HEK293 (cell line): Measurements from ENCODE around the gene KCNQ4.

Source experiments
- CTCF ChIA-PET: fragments of 350-600 bp; formaldehyde crosslinking; extraction: SDS; loops from one replicate; lab custom pipeline; 2021; ENCODE audit warnings: antibody characterized with exemption; lab: Yijun Ruan, JAX
- POLR2A ChIA-PET: fragments of 300-600 bp; formaldehyde crosslinking; extraction: SDS; loops from one replicate; lab custom pipeline; 2020; ENCODE audit warnings: antibody characterized with exemption, inconsistent platforms; lab: Yijun Ruan, JAX
- H3K27ac ChIP-seq: fragments of 200-500 bp; sonication (Bioruptor generic); 2 replicates; pipeline ENCODE4 v1.5.1; 2014; ENCODE audit warnings: low read depth, low read length, control low read depth, inconsistent platforms; ENCODE audit errors: extremely low read depth
- H3K36me3 ChIP-seq, 2 experiments: fragments of 200-500 bp in 1 of 2; sonication (Bioruptor generic) in 1 of 2; 1 replicate in 1 of 2; 2 replicates in 1 of 2; pipeline ENCODE4 v1.5.1; 2014 to 2017; ENCODE audit warnings: inconsistent platforms in 2 of 2, low read length in 2 of 2; ENCODE audit not compliant: control insufficient read depth in 2 of 2, insufficient read depth in 1 of 2
- H3K4me1 ChIP-seq: fragments of 200-500 bp; sonication (Bioruptor generic); 2 replicates; pipeline ENCODE4 v1.5.1; 2014; ENCODE audit warnings: mild to moderate bottlenecking, low read length, inconsistent platforms; ENCODE audit not compliant: control insufficient read depth, insufficient read depth
- H3K4me3 ChIP-seq: 2 replicates; pipeline ENCODE4 v1.5.1; 2011; ENCODE audit warnings: low read depth, mild to moderate bottlenecking, control low read depth, low read length, moderate library complexity
- H3K9me3 ChIP-seq: fragments of 200-500 bp; sonication (Bioruptor generic); 2 replicates; pipeline ENCODE4 v1.5.1; 2014; ENCODE audit warnings: low read depth, low read length, inconsistent platforms; ENCODE audit not compliant: control insufficient read depth, insufficient read depth
- HOXA7 ChIP-seq: sonication (generic); formaldehyde crosslinking; IDR thresholded peaks from 2 replicates; pipeline ENCODE4 v1.8.1; 2022; ENCODE audit warnings: missing genetic modification reagents, borderline replicate concordance
- KLF1 ChIP-seq: fragments of 450-650 bp; formaldehyde crosslinking; IDR thresholded peaks from 2 replicates; pipeline ENCODE4 v1.5.1; 2016; ENCODE audit warnings: missing biosample characterization, missing genetic modification characterization
- KLF10 ChIP-seq: fragments of 450-650 bp; IDR thresholded peaks from 2 replicates; pipeline ENCODE4 v1.5.1; 2018; ENCODE audit warnings: missing biosample characterization, mild to moderate bottlenecking, missing genetic modification characterization
- KLF16 ChIP-seq: fragments of 450-650 bp; formaldehyde crosslinking; IDR thresholded peaks from 2 replicates; pipeline ENCODE4 v1.5.1; 2017; ENCODE audit warnings: missing biosample characterization, missing genetic modification characterization
- MZF1 ChIP-seq: fragments of 450-650 bp; formaldehyde crosslinking; IDR thresholded peaks from 2 replicates; pipeline ENCODE4 v1.5.1; 2017; ENCODE audit warnings: missing biosample characterization, missing genetic modification characterization, borderline replicate concordance
- ZNF19 ChIP-seq: fragments of 450-650 bp; formaldehyde crosslinking; IDR thresholded peaks from 2 replicates; pipeline ENCODE4; 2016; ENCODE audit warnings: missing biosample characterization, missing genetic modification characterization, low read depth
- ZNF214 ChIP-seq: fragments of 450-650 bp; formaldehyde crosslinking; IDR thresholded peaks from 2 replicates; pipeline ENCODE4 v1.5.1; 2017; ENCODE audit warnings: missing biosample characterization, mild to moderate bottlenecking, missing genetic modification characterization, borderline replicate concordance
- ZNF221 ChIP-seq: fragments of 450-650 bp; formaldehyde crosslinking; IDR thresholded peaks from 2 replicates; pipeline ENCODE4 v1.5.1; 2017; ENCODE audit warnings: missing biosample characterization, missing genetic modification characterization, borderline replicate concordance
- ZNF292 ChIP-seq: fragments of 450-650 bp; formaldehyde crosslinking; IDR thresholded peaks from 2 replicates; pipeline ENCODE4 v1.5.1; 2016; ENCODE audit warnings: low read depth, missing biosample characterization, missing genetic modification characterization, borderline replicate concordance
- ZNF426 ChIP-seq: fragments of 450-650 bp; formaldehyde crosslinking; IDR thresholded peaks from 2 replicates; pipeline ENCODE4 v1.5.1; 2017; ENCODE audit warnings: missing biosample characterization, missing genetic modification characterization, mild to moderate bottlenecking, inconsistent platforms, moderate library complexity
- ZNF48 ChIP-seq: fragments of 450-650 bp; formaldehyde crosslinking; IDR thresholded peaks from 2 replicates; pipeline ENCODE4 v1.5.1; 2016; ENCODE audit warnings: missing biosample characterization, missing genetic modification characterization
- ZNF514 ChIP-seq: fragments of 450-650 bp; formaldehyde crosslinking; IDR thresholded peaks from 2 replicates; pipeline ENCODE4 v1.5.1; 2016; ENCODE audit warnings: missing biosample characterization, missing genetic modification characterization
- ZNF529 ChIP-seq: fragments of 450-650 bp; formaldehyde crosslinking; IDR thresholded peaks from 2 replicates; pipeline ENCODE4 v1.5.1; 2017; ENCODE audit warnings: missing genetic modification characterization, missing biosample characterization; ENCODE audit not compliant: insufficient replicate concordance
- ZNF776 ChIP-seq: fragments of 450-650 bp; formaldehyde crosslinking; IDR thresholded peaks from 2 replicates; pipeline ENCODE4 v1.5.0; 2017; ENCODE audit warnings: missing biosample characterization, missing genetic modification characterization, borderline replicate concordance
- ZSCAN23 ChIP-seq: fragments of 450-650 bp; formaldehyde crosslinking; IDR thresholded peaks from 2 replicates; pipeline ENCODE4 v1.5.1; 2016; ENCODE audit warnings: missing biosample characterization, missing genetic modification characterization
- TF ChIP-seq, protein P1 (sequence below): fragments of 450-650 bp; formaldehyde crosslinking; conservative IDR thresholded peaks from 2 replicates; pipeline ENCODE4 v1.5.1; 2016; ENCODE audit warnings: low read depth, missing biosample characterization, missing genetic modification characterization
- TF ChIP-seq, protein P2 (sequence below): fragments of 450-650 bp; IDR thresholded peaks from 2 replicates; pipeline ENCODE4 v1.5.1; 2018; ENCODE audit warnings: missing biosample characterization, missing genetic modification characterization
- TF ChIP-seq, protein P3 (sequence below): fragments of 450-650 bp; formaldehyde crosslinking; IDR thresholded peaks from 2 replicates; pipeline ENCODE4; 2016; ENCODE audit warnings: missing biosample characterization, missing genetic modification characterization

Gene KCNQ4

DNA sequence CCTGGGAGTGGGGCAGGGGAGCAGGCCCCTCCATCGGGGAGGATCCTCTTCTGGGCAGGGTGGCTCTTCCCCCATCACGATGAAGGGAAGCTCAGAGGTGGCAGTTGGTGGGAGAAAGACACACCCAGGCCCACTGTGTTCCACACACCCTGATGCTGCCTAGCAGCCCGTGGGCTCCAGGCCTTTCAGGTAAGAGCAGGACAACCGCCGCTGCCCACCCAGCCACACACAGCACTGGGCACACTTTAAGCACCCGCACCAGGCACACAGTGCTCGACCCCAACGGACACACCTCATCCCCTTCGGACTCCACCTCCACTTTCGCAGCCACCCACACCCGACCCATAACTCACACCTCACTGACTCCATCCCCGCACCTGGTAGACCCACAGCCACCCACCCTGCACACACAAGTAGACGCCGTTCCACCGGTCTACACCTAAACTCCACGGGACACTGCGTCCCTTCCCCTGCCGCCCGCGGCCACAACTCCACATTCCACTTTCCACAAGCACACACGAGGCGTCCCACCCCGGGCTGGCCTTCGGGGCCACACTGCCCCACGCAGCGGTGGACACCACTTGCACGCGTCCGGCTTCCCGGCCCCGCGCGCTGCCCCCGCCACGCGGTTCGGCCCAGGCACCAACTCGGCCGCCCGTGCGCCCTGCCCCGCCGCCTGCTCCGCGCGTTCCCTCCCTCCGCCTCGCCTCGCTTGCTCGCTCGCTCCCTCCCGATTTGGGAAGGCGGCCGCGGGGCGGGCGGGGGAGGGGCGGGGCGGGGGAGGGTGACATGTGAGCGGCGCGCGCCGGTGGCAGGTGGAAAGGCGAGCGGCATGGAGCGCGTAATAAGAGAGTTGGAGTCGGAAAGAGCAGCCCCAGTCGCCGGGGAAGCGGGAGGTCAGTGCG is at the start of gene KCNQ4 (continued):
- TF ChIP-seq ZNF514 (tag by site-specific recombination) (no peak), KLF10 (peak; percentile 27; the same call in 1 of the 2 replicates)

DNA sequence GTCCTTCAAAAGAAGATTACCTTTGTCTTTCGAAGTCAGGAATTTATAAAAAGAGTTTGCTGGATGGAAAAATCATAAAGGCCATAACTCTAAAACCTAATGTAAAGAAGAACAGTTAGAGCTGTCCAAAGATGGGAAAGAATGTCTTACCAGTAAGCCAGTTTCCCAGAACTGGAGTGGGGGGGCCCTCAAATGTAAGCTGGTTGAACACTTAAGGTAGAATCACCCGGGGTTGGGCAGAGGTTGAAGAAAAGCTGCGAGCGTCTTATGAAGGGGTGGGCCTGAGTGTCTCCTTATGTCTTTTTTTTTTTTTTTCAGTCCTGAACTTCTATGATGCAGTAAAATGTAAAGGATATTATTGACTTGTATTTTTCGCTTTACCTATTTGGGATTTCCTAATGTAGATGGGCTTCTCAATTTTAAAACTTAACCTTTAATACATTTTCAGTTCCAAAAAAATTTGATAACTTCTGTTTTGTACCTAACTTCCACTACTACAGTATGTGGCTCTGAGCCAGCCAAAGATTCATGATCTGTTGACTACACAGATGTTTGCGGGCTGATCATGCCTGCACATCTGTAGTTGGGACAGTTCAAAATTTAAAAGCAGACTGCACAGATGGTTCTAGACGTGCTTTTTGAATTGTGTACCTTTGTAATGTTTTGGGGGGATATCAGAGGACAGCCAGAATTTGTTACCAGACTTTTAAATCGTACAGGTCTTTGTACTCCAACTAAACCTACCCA is 48.5 kb upstream of the KCNQ4 start:
- ChIA-PET POLR2A (no interaction called here), CTCF (interaction anchor here (0.7 kb wide), 1 partner anchor 9 kb away, joined by 5 read pairs; no protein-coding TSS in a partner anchor)
- Histone ChIP-seq H3K9me3 (no peaks in the 10 kb centered on the region), H3K27ac (no peak overlapping the region), H3K36me3 (peaks cover 0 to 18% of the 10 kb centered on the region in 2 experiments; a peak in 2 of 3 replicates), H3K4me1 (peaks cover 4% of the 10 kb centered on the region; the same call in 1 of the 2 replicates), H3K4me3 (no peak overlapping the region)
- TF ChIP-seq ZNF19 (tag by site-specific recombination) (no peak), ZNF214 (tag by site-specific recombination) (no peak), ZNF529 (no peak), KLF1 (tag by site-specific recombination) (no peak), ZNF292 (tag by site-specific recombination) (no peak), ZNF426 (no peak), ZNF221 (no peak), HOXA7 (CRISPR knock-in tag) (no peak), KLF16 (tag by site-specific recombination) (no peak), ZNF48 (tag by site-specific recombination) (no peak), ZNF776 (no peak), MZF1 (tag by site-specific recombination) (no peak), ZSCAN23 (tag by site-specific recombination) (no peak)
- TF ChIP-seq, protein P1, sequence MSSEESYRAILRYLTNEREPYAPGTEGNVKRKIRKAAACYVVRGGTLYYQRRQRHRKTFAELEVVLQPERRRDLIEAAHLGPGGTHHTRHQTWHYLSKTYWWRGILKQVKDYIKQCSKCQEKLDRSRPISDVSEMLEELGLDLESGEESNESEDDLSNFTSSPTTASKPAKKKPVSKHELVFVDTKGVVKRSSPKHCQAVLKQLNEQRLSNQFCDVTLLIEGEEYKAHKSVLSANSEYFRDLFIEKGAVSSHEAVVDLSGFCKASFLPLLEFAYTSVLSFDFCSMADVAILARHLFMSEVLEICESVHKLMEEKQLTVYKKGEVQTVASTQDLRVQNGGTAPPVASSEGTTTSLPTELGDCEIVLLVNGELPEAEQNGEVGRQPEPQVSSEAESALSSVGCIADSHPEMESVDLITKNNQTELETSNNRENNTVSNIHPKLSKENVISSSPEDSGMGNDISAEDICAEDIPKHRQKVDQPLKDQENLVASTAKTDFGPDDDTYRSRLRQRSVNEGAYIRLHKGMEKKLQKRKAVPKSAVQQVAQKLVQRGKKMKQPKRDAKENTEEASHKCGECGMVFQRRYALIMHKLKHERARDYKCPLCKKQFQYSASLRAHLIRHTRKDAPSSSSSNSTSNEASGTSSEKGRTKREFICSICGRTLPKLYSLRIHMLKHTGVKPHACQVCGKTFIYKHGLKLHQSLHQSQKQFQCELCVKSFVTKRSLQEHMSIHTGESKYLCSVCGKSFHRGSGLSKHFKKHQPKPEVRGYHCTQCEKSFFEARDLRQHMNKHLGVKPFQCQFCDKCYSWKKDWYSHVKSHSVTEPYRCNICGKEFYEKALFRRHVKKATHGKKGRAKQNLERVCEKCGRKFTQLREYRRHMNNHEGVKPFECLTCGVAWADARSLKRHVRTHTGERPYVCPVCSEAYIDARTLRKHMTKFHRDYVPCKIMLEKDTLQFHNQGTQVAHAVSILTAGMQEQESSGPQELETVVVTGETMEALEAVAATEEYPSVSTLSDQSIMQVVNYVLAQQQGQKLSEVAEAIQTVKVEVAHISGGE, result no peak
- TF ChIP-seq, protein P2, sequence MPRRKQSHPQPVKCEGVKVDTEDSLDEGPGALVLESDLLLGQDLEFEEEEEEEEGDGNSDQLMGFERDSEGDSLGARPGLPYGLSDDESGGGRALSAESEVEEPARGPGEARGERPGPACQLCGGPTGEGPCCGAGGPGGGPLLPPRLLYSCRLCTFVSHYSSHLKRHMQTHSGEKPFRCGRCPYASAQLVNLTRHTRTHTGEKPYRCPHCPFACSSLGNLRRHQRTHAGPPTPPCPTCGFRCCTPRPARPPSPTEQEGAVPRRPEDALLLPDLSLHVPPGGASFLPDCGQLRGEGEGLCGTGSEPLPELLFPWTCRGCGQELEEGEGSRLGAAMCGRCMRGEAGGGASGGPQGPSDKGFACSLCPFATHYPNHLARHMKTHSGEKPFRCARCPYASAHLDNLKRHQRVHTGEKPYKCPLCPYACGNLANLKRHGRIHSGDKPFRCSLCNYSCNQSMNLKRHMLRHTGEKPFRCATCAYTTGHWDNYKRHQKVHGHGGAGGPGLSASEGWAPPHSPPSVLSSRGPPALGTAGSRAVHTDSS (tag by site-specific recombination), result no peak
- TF ChIP-seq, protein P3, sequence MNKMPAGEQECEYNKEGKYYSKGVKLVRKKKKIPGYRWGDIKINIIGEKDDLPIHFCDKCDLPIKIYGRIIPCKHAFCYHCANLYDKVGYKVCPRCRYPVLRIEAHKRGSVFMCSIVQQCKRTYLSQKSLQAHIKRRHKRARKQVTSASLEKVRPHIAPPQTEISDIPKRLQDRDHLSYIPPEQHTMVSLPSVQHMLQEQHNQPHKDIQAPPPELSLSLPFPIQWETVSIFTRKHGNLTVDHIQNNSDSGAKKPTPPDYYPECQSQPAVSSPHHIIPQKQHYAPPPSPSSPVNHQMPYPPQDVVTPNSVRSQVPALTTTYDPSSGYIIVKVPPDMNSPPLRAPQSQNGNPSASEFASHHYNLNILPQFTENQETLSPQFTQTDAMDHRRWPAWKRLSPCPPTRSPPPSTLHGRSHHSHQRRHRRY, result no peak
